ENCODE data around the gene ITGAL.

- TF ChIP-seq, protein P1, sequence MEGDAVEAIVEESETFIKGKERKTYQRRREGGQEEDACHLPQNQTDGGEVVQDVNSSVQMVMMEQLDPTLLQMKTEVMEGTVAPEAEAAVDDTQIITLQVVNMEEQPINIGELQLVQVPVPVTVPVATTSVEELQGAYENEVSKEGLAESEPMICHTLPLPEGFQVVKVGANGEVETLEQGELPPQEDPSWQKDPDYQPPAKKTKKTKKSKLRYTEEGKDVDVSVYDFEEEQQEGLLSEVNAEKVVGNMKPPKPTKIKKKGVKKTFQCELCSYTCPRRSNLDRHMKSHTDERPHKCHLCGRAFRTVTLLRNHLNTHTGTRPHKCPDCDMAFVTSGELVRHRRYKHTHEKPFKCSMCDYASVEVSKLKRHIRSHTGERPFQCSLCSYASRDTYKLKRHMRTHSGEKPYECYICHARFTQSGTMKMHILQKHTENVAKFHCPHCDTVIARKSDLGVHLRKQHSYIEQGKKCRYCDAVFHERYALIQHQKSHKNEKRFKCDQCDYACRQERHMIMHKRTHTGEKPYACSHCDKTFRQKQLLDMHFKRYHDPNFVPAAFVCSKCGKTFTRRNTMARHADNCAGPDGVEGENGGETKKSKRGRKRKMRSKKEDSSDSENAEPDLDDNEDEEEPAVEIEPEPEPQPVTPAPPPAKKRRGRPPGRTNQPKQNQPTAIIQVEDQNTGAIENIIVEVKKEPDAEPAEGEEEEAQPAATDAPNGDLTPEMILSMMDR (IDR thresholded peaks at IDR 0.05), result no peak
- no peak for TF ChIP-seq ZFX (IDR thresholded peaks at IDR 0.05; ENCODE audit: borderline replicate concordance)
Measured at GRCh38 chr16:30447512-30448226, 24.9 kb upstream of the ITGAL start.

All from 22Rv1 (cell line).